ENCODE data around the gene DFFA. TPM values are rescaled to one million over a fixed set of nuclear protein-coding genes. Genes with fewer than 3 reads are reported as not detected.

DFFA gene
- total RNA-seq, 1 experiment from 2014 or later = 86.5 TPM

DNA sequence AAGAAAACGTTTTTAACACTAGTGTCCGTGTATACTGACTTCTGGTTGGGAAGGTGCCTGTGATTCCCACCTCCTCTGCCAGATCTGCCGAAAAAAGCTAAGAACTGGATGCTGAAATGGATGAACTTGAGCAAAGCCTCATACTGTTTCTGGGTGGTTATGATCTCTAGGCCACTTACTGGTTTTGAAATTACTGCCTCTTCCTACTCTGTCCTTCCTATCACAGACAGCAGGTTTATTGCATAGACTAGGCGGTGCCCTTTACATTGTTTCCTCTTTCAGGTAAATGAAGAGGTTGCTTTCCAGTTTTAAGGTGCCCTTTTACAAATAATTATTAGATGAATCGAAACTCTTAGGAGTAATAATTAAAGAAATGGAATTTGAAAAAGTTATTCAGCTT is 29.9 kb upstream of the DFFA start:
- DNase-seq (ENCODE audit: low spot score) = no peak
- TF ChIP-seq TCF7 (CRISPR knock-in tag; IDR thresholded peaks at IDR 0.05; ENCODE audit: low read depth) (no peak), ZNF121 (CRISPR knock-in tag; IDR thresholded peaks at IDR 0.05) (no peak)
- TF ChIP-seq, protein P1, sequence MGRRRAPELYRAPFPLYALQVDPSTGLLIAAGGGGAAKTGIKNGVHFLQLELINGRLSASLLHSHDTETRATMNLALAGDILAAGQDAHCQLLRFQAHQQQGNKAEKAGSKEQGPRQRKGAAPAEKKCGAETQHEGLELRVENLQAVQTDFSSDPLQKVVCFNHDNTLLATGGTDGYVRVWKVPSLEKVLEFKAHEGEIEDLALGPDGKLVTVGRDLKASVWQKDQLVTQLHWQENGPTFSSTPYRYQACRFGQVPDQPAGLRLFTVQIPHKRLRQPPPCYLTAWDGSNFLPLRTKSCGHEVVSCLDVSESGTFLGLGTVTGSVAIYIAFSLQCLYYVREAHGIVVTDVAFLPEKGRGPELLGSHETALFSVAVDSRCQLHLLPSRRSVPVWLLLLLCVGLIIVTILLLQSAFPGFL (CRISPR knock-in tag; IDR thresholded peaks at IDR 0.05; ENCODE audit: borderline replicate concordance) = no peak
- Mint-ChIP-seq H3K27ac (peak overlapping the region; percentile 72), H3K4me3 (no peak overlapping the region), H3K36me3 (no peaks in the 10 kb centered on the region), H3K27me3 (ENCODE audit: low read depth) (no peaks in the 10 kb centered on the region), H3K4me1 (peaks cover under 1% of the 10 kb centered on the region), H3K9me3 (no peaks in the 10 kb centered on the region)
- ChIA-PET CTCF (interaction anchor here (1.0 to 2.8 kb wide), 2 partner anchors 8 to 72 kb away, joined by 4 to 13 read pairs; partner anchors contain the start of gene CENPS), POLR2A (interaction anchor here (1.0 kb wide), 1 partner anchor 68 kb away, joined by 5 read pairs; no protein-coding TSS in a partner anchor)
- no peak for ATAC-seq

DNA sequence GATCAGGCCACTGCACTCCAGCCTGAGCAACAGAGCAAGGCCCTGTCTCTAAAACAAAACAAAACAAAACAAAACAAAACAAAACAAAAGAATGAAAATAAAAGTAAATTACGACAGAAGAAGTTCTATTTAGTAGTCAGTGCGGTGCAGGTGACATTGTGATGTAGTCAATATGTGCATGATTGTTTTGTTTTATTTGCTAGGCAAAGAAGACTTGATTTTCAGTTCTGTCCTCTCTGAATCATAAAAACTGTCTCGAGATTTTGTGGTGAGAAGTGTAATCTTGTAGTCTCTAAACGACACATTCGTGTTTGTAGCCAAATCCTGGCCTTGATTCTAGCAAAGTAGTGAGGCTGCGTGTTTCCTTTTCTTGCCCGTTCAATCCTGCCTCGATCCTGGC is 25.9 kb upstream of the DFFA start:
- DNase-seq (ENCODE audit: low spot score) (no peak), ATAC-seq (no peak)
- ChIA-PET POLR2A (no interaction called here), CTCF (interaction anchor here (4.8 to 6.7 kb wide), 2 partner anchors 9 to 68 kb away, joined by 39 to 48 read pairs; partner anchors contain the start of gene CENPS)
- no peaks in the 10 kb centered on the region for H3K36me3 Mint-ChIP-seq
- no peaks in the 10 kb centered on the region for H3K27me3 Mint-ChIP-seq (ENCODE audit: low read depth)
- peaks cover 15% of the 10 kb centered on the region for H3K4me1 Mint-ChIP-seq
- no peak for TF ChIP-seq RORB (CRISPR knock-in tag; IDR thresholded peaks at IDR 0.05)
- TF ChIP-seq, protein P2, sequence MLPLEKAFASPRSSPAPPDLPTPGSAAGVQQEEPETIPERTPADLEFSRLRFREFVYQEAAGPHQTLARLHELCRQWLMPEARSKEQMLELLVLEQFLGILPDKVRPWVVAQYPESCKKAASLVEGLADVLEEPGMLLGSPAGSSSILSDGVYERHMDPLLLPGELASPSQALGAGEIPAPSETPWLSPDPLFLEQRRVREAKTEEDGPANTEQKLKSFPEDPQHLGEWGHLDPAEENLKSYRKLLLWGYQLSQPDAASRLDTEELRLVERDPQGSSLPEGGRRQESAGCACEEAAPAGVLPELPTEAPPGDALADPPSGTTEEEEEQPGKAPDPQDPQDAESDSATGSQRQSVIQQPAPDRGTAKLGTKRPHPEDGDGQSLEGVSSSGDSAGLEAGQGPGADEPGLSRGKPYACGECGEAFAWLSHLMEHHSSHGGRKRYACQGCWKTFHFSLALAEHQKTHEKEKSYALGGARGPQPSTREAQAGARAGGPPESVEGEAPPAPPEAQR (CRISPR knock-in tag; IDR thresholded peaks at IDR 0.05) = no peak
- TF ChIP-seq GTF2I (CRISPR knock-in tag; conservative IDR thresholded peaks at IDR 0.05) = no peak
- no peak for TF ChIP-seq TP53 (CRISPR knock-in tag; IDR thresholded peaks at IDR 0.05)
- TF ChIP-seq ZNF138 (CRISPR knock-in tag; conservative IDR thresholded peaks at IDR 0.05) = no peak
- TF ChIP-seq MYBL2 (CRISPR knock-in tag; IDR thresholded peaks at IDR 0.05) = no peak
- no peak for TF ChIP-seq FOXK1 (CRISPR knock-in tag; IDR thresholded peaks at IDR 0.05)
- no peak for TF ChIP-seq IRF2 (CRISPR knock-in tag; IDR thresholded peaks at IDR 0.05; ENCODE audit: borderline replicate concordance, low read depth)
- TF ChIP-seq NR2C2 (CRISPR knock-in tag; IDR thresholded peaks at IDR 0.05) = no peak
- TF ChIP-seq, protein P3, sequence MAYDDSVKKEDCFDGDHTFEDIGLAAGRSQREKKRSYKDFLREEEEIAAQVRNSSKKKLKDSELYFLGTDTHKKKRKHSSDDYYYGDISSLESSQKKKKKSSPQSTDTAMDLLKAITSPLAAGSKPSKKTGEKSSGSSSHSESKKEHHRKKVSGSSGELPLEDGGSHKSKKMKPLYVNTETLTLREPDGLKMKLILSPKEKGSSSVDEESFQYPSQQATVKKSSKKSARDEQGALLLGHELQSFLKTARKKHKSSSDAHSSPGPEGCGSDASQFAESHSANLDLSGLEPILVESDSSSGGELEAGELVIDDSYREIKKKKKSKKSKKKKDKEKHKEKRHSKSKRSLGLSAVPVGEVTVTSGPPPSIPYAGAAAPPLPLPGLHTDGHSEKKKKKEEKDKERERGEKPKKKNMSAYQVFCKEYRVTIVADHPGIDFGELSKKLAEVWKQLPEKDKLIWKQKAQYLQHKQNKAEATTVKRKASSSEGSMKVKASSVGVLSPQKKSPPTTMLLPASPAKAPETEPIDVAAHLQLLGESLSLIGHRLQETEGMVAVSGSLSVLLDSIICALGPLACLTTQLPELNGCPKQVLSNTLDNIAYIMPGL (CRISPR knock-in tag; IDR thresholded peaks at IDR 0.05) = no peak
- TF ChIP-seq, protein P4, sequence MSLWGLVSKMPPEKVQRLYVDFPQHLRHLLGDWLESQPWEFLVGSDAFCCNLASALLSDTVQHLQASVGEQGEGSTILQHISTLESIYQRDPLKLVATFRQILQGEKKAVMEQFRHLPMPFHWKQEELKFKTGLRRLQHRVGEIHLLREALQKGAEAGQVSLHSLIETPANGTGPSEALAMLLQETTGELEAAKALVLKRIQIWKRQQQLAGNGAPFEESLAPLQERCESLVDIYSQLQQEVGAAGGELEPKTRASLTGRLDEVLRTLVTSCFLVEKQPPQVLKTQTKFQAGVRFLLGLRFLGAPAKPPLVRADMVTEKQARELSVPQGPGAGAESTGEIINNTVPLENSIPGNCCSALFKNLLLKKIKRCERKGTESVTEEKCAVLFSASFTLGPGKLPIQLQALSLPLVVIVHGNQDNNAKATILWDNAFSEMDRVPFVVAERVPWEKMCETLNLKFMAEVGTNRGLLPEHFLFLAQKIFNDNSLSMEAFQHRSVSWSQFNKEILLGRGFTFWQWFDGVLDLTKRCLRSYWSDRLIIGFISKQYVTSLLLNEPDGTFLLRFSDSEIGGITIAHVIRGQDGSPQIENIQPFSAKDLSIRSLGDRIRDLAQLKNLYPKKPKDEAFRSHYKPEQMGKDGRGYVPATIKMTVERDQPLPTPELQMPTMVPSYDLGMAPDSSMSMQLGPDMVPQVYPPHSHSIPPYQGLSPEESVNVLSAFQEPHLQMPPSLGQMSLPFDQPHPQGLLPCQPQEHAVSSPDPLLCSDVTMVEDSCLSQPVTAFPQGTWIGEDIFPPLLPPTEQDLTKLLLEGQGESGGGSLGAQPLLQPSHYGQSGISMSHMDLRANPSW (CRISPR knock-in tag; conservative IDR thresholded peaks at IDR 0.05; ENCODE audit: low read depth) = no peak
- no peaks in the 10 kb centered on the region for H3K9me3 Mint-ChIP-seq
- peak overlapping the region; percentile 73 for H3K27ac Mint-ChIP-seq
- no peak overlapping the region for H3K4me3 Mint-ChIP-seq

DNA sequence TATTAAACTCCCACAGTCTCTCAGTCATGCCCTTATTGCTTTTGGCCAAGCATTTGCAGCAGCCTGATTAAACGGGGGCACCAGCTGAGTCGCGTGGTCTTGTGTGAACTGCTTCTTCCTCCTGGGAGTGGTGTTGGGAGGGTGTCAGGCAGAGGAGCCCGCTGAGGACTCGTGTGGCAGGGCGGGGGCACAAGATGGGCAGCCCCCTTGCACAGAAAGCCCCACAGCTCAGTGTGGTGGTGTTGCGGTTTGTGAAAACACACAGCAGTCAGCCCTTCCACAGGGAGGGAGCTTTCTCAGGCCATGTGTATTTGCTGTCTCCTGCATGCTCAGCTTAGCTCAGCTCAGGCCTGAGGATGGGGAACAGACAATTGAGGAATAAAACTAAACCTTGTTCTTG is 24.8 kb upstream of the DFFA start:
- ChIA-PET CTCF (interaction anchor here (1.2 to 6.7 kb wide), 3 partner anchors 11 to 67 kb away, joined by 4 to 48 read pairs (median 39); partner anchors contain the start of gene CENPS), POLR2A (no interaction called here)
- peaks cover 15% of the 10 kb centered on the region for H3K4me1 Mint-ChIP-seq
- TF ChIP-seq GTF2I (CRISPR knock-in tag; conservative IDR thresholded peaks at IDR 0.05) = no peak
- TF ChIP-seq, protein P5, sequence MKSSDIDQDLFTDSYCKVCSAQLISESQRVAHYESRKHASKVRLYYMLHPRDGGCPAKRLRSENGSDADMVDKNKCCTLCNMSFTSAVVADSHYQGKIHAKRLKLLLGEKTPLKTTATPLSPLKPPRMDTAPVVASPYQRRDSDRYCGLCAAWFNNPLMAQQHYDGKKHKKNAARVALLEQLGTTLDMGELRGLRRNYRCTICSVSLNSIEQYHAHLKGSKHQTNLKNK (CRISPR knock-in tag; IDR thresholded peaks at IDR 0.05) = no peak
- TF ChIP-seq KAT7 (CRISPR knock-in tag; IDR thresholded peaks at IDR 0.05; ENCODE audit: borderline replicate concordance) = no peak
- TF ChIP-seq, protein P6, sequence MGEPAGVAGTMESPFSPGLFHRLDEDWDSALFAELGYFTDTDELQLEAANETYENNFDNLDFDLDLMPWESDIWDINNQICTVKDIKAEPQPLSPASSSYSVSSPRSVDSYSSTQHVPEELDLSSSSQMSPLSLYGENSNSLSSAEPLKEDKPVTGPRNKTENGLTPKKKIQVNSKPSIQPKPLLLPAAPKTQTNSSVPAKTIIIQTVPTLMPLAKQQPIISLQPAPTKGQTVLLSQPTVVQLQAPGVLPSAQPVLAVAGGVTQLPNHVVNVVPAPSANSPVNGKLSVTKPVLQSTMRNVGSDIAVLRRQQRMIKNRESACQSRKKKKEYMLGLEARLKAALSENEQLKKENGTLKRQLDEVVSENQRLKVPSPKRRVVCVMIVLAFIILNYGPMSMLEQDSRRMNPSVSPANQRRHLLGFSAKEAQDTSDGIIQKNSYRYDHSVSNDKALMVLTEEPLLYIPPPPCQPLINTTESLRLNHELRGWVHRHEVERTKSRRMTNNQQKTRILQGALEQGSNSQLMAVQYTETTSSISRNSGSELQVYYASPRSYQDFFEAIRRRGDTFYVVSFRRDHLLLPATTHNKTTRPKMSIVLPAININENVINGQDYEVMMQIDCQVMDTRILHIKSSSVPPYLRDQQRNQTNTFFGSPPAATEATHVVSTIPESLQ (CRISPR knock-in tag; IDR thresholded peaks at IDR 0.05) = no peak
- no peak for TF ChIP-seq ZNF219 (CRISPR knock-in tag; IDR thresholded peaks at IDR 0.05; ENCODE audit: borderline replicate concordance)
- TF ChIP-seq PRRX2 (CRISPR knock-in tag; IDR thresholded peaks at IDR 0.05) = no peak
- TF ChIP-seq ATF1 (CRISPR knock-in tag; IDR thresholded peaks at IDR 0.05) = no peak
- TF ChIP-seq, protein P7, sequence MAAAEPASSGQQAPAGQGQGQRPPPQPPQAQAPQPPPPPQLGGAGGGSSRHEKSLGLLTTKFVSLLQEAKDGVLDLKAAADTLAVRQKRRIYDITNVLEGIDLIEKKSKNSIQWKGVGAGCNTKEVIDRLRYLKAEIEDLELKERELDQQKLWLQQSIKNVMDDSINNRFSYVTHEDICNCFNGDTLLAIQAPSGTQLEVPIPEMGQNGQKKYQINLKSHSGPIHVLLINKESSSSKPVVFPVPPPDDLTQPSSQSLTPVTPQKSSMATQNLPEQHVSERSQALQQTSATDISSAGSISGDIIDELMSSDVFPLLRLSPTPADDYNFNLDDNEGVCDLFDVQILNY (CRISPR knock-in tag; IDR thresholded peaks at IDR 0.05) = no peak
- TF ChIP-seq CREB1 (CRISPR knock-in tag; IDR thresholded peaks at IDR 0.05) = no peak

More for the DNA sequence above, 24.8 kb upstream of the DFFA start:
- Mint-ChIP-seq H3K36me3 (no peaks in the 10 kb centered on the region), H3K27me3 (ENCODE audit: low read depth) (no peaks in the 10 kb centered on the region), H3K4me3 (no peak overlapping the region), H3K9me3 (no peaks in the 10 kb centered on the region), H3K27ac (no peak overlapping the region)
- DNase-seq (ENCODE audit: low spot score) (no peak), ATAC-seq (no peak)

Measured in WTC11 (cell line).